ENCODE measurements around the gene DOCK2. TPM values are rescaled to one million over a fixed set of nuclear protein-coding genes. Genes with fewer than 3 reads are reported as not detected.
A peak's percentile ranks its signal among the peaks of the same experiment; 100 is the strongest.

The DOCK2 gene
- polyA plus RNA-seq, 1 of the 3 experiments (the other 2 are of a cell fraction), result 3.8 TPM

GRCh38 chr5:169767938-169768337 lies 130.9 kb downstream of the DOCK2 start (continued):
- no peak for TF ChIP-seq IRF3 (IDR thresholded peaks at IDR 0.05; ENCODE audit: low read depth, low read length)
- no peak for TF ChIP-seq MEF2A (IDR thresholded peaks at IDR 0.05; ENCODE audit: borderline replicate concordance, low read depth)
- TF ChIP-seq MAX (IDR thresholded peaks at IDR 0.05; ENCODE audit: low read depth), result no peak
- peak in 1 of 2 experiments; percentile 52; a peak in 2 of 4 replicates for TF ChIP-seq EP300 (IDR thresholded peaks at IDR 0.05; ENCODE audit: borderline replicate concordance in 1 of 2, low read depth in 1 of 2, low read length in 1 of 2)
- TF ChIP-seq EZH2phosphoT487 (IDR thresholded peaks at IDR 0.05; ENCODE audit: borderline replicate concordance, low read depth), result no peak
- no peak for TF ChIP-seq SMC3 (IDR thresholded peaks at IDR 0.05; ENCODE audit: low read depth, low read length)
- peak; percentile 27; the same call in 1 of the 2 replicates for TF ChIP-seq FOXJ3 (CRISPR knock-in tag; IDR thresholded peaks at IDR 0.05)
- TF ChIP-seq ZBTB33 (IDR thresholded peaks at IDR 0.05; ENCODE audit: borderline replicate concordance, low read depth), result no peak
- TF ChIP-seq PBX3 (IDR thresholded peaks at IDR 0.05), result no peak
- no peak for TF ChIP-seq RCOR1 (IDR thresholded peaks at IDR 0.05; ENCODE audit: low read length)
- no peak for TF ChIP-seq RAD21 (IDR thresholded peaks at IDR 0.05; ENCODE audit: low read length)
- no peak for TF ChIP-seq YY1 (IDR thresholded peaks at IDR 0.05; ENCODE audit: low read depth)
- TF ChIP-seq REST (IDR thresholded peaks at IDR 0.05; ENCODE audit: low read depth, low read length), result no peak
- no peak for TF ChIP-seq TAF1 (IDR thresholded peaks at IDR 0.05; ENCODE audit: borderline replicate concordance, low read depth, low read length)
- no peak for TF ChIP-seq FOXM1 (IDR thresholded peaks at IDR 0.05; ENCODE audit: low read depth)
- peak; percentile 32 for TF ChIP-seq GATA2 (CRISPR knock-in tag; IDR thresholded peaks at IDR 0.05)
- TF ChIP-seq FOSL2 (IDR thresholded peaks at IDR 0.05; ENCODE audit: borderline replicate concordance, low read depth), result no peak
- no peak for TF ChIP-seq CTCF (IDR thresholded peaks at IDR 0.05)
- TF ChIP-seq CHD2 (IDR thresholded peaks at IDR 0.05; ENCODE audit: low read length, partially characterized antibody), result no peak

Data from SK-N-SH (cell line).